H9 (cell line): ENCODE data around the gene VAMP3. TPM values are rescaled to one million over a fixed set of nuclear protein-coding genes. Genes with fewer than 3 reads are reported as not detected.

Source experiments
- DNase-seq: peaks from one replicate; pipeline ENCODE4 v3.0.0-alpha.2; 2017
- H2AFZ ChIP-seq: one replicate; pipeline ENCODE4 v1.6.1; 2013; ENCODE audit warnings: mild to moderate bottlenecking, low read length, control low read depth, moderate library complexity
- H2AK5ac ChIP-seq: 2 replicates; pipeline ENCODE4 v1.6.1; 2013; ENCODE audit warnings: low read length, control low read depth, mixed read lengths; ENCODE audit not compliant: insufficient read length
- H2BK120ac ChIP-seq: one replicate; pipeline ENCODE4 v1.6.1; 2013; ENCODE audit warnings: low read depth, mild to moderate bottlenecking, low read length, control low read depth, inconsistent platforms; ENCODE audit not compliant: poor library complexity, severe bottlenecking
- H2BK12ac ChIP-seq: 2 replicates; pipeline ENCODE4 v1.6.1; 2013; ENCODE audit warnings: low read length, control low read depth, mixed read lengths, low read depth; ENCODE audit not compliant: insufficient read length
- H2BK15ac ChIP-seq: 2 replicates; pipeline ENCODE4 v1.6.1; 2013; ENCODE audit warnings: low read depth, low read length, control low read depth
- H2BK20ac ChIP-seq: one replicate; pipeline ENCODE4 v1.6.1; 2013; ENCODE audit warnings: low read depth, mild to moderate bottlenecking, low read length, control low read depth, inconsistent platforms; ENCODE audit not compliant: poor library complexity, severe bottlenecking
- H2BK5ac ChIP-seq: 2 replicates; pipeline ENCODE4 v1.6.1; 2013; ENCODE audit warnings: low read length, control low read depth, mixed read lengths; ENCODE audit not compliant: insufficient read length
- H3K14ac ChIP-seq: 2 replicates; pipeline ENCODE4 v1.6.1; 2013; ENCODE audit warnings: low read length, control low read depth; ENCODE audit not compliant: insufficient read depth
- H3K18ac ChIP-seq: 2 replicates; pipeline ENCODE4 v1.6.1; 2013; ENCODE audit warnings: low read depth, mild to moderate bottlenecking, mixed read lengths, low read length, control low read depth; ENCODE audit not compliant: insufficient read length
- H3K23ac ChIP-seq: 2 replicates; pipeline ENCODE4 v1.6.1; 2013; ENCODE audit warnings: low read length, control low read depth, mixed read lengths, low read depth; ENCODE audit not compliant: insufficient read length
- H3K23me2 ChIP-seq: 2 replicates; pipeline ENCODE4 v1.6.1; 2013; ENCODE audit warnings: low read depth, mild to moderate bottlenecking, mixed read lengths, low read length, control low read depth; ENCODE audit not compliant: insufficient read length, poor library complexity, severe bottlenecking
- H3K27ac ChIP-seq: 2 replicates; pipeline ENCODE4 v1.5.1; 2013; ENCODE audit warnings: low read length, control low read depth, mixed read lengths, low read depth; ENCODE audit not compliant: insufficient read length
- H3K27me3 ChIP-seq: 2 replicates; pipeline ENCODE4 v1.6.1; 2013; ENCODE audit warnings: low read length, control low read depth, inconsistent platforms; ENCODE audit not compliant: insufficient read depth
- H3K4ac ChIP-seq: 2 replicates; pipeline ENCODE4 v1.6.1; 2013; ENCODE audit warnings: low read depth, mild to moderate bottlenecking, control low read depth, inconsistent platforms, low read length, moderate library complexity
- H3K4me1 ChIP-seq: 2 replicates; pipeline ENCODE4 v1.6.1; 2013; ENCODE audit warnings: low read length, control low read depth, inconsistent platforms; ENCODE audit not compliant: insufficient read depth
- H3K4me2 ChIP-seq: 2 replicates; pipeline ENCODE4 v1.6.1; 2013; ENCODE audit warnings: low read length, control low read depth, mixed read lengths; ENCODE audit not compliant: insufficient read length, insufficient read depth
- H3K56ac ChIP-seq: 2 replicates; pipeline ENCODE4 v1.6.1; 2013; ENCODE audit warnings: low read depth, mild to moderate bottlenecking, mixed read lengths, low read length, control low read depth; ENCODE audit not compliant: insufficient read length
- H3K79me1 ChIP-seq: 2 replicates; pipeline ENCODE4 v1.6.1; 2013; ENCODE audit warnings: low read depth, mild to moderate bottlenecking, moderate library complexity, low read length, control low read depth, inconsistent platforms; ENCODE audit not compliant: insufficient read depth, poor library complexity, severe bottlenecking
- H3K79me2 ChIP-seq: 2 replicates; pipeline ENCODE4 v1.6.1; 2013; ENCODE audit warnings: low read length, control low read depth, inconsistent platforms; ENCODE audit not compliant: insufficient read depth
- H3K9ac ChIP-seq: 2 replicates; pipeline ENCODE4 v1.6.1; 2013; ENCODE audit warnings: low read length, control low read depth, mixed read lengths; ENCODE audit not compliant: insufficient read length; ENCODE audit errors: extremely low read depth
- H3K9me3 ChIP-seq: one replicate; pipeline ENCODE4 v1.6.1; 2013; ENCODE audit warnings: low read depth, low read length, inconsistent platforms; ENCODE audit not compliant: control insufficient read depth
- H3T11ph ChIP-seq: one replicate; pipeline ENCODE4 v1.6.1; 2013; ENCODE audit warnings: mild to moderate bottlenecking, low read length, control low read depth, inconsistent platforms
- H4K20me1 ChIP-seq: one replicate; pipeline ENCODE4 v1.6.1; 2013; ENCODE audit not compliant: control insufficient read depth, insufficient read length, insufficient read depth
- H4K5ac ChIP-seq: 2 replicates; pipeline ENCODE4 v1.6.1; 2013; ENCODE audit warnings: low read depth, mild to moderate bottlenecking, mixed read lengths, low read length, control low read depth; ENCODE audit not compliant: insufficient read length
- H4K8ac ChIP-seq: replicated peaks from 2 replicates; pipeline ENCODE4 v1.6.1; 2013; ENCODE audit warnings: low read length, control low read depth, mixed read lengths, low read depth; ENCODE audit not compliant: insufficient read length
- H4K91ac ChIP-seq: 2 replicates; pipeline ENCODE4 v1.6.1; 2013; ENCODE audit warnings: low read depth, mild to moderate bottlenecking, moderate library complexity, mixed read lengths, low read length, control low read depth; ENCODE audit not compliant: insufficient read length
- H3K27ac Mint-ChIP-seq, 3 experiments: 2 replicates in 2 of 3; 3 replicates in 1 of 3; pipeline ENCODE4 v1.8.0; 2020 to 2021; ENCODE audit warnings: mixed read lengths in 3 of 3, mild to moderate bottlenecking in 1 of 3, moderate library complexity in 1 of 3
- H3K27me3 Mint-ChIP-seq: 2 replicates; pipeline ENCODE4 v1.8.0; 2021; ENCODE audit warnings: low read depth, mild to moderate bottlenecking, moderate library complexity, mixed read lengths
- H3K36me3 Mint-ChIP-seq, 3 experiments: 2 replicates in 2 of 3; 3 replicates in 1 of 3; pipeline ENCODE4 v1.8.0; 2020 to 2021; ENCODE audit warnings: low read depth in 3 of 3, mixed read lengths in 3 of 3; ENCODE audit not compliant: insufficient read depth in 1 of 3
- H3K4me1 Mint-ChIP-seq, 2 experiments: 2 replicates each; pipeline ENCODE4 v1.8.0; 2020; ENCODE audit warnings: mixed read lengths in 2 of 2
- H3K4me3 Mint-ChIP-seq, 2 experiments: 2 replicates in 1 of 2; 3 replicates in 1 of 2; pipeline ENCODE4 v1.8.0; 2020 to 2021; ENCODE audit warnings: mild to moderate bottlenecking in 2 of 2, mixed read lengths in 2 of 2, moderate library complexity in 1 of 2
- H3K9me3 Mint-ChIP-seq, 2 experiments: 2 replicates in 1 of 2; 3 replicates in 1 of 2; pipeline ENCODE4 v1.8.0; 2020; ENCODE audit warnings: mild to moderate bottlenecking in 2 of 2, mixed read lengths in 2 of 2, moderate library complexity in 1 of 2
- WGBS: extraction: QIAGEN DNeasy Blood & Tissue Kit; methylation state at CpG from one replicate; pipeline ENCODE4 v1.1.7; 2013; ENCODE audit warnings: missing lambda C conversion rate, low lambda C conversion rate, mixed read lengths; ENCODE audit not compliant: insufficient read length; ENCODE audit errors: extremely low coverage; 5-methylcytosine and 5-hydroxymethylcytosine counted together
- total RNA-seq: library from RNA; stranded (reverse); gene quantifications from 2 replicates; pipeline ENCODE4 v1.2.1, GENCODE V29; 2021
- TF ChIP-seq, protein P1 (sequence below): fragments of 200-600 bp; sonication (generic); conservative IDR thresholded peaks from 3 replicates; pipeline ENCODE4 v1.8.0; 2021; ENCODE audit warnings: antibody characterized with exemption, mild to moderate bottlenecking

The VAMP3 gene
- total RNA-seq, 1 experiment from 2014 or later = 42.9 TPM

DNA sequence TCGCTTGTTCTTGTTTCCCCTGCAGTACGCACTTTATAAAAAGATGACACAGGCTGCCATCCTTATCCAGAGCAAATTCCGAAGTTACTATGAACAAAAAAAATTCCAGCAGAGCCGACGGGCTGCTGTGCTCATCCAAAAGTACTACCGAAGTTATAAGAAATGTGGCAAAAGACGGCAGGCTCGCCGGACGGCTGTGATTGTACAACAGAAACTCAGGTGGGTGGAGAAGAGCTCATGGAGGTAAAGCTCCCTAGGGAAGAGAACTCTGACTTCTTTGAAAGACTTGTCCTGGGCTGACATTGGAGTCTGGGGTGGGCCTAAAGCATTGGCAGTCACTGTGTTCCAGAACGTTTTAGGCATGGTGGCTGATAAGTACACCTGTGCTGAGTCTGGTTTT, 19.9 kb upstream of the VAMP3 start:
- H3K18ac ChIP-seq = no peak overlapping the region
- H3K4me1 ChIP-seq = peaks cover 5% of the 10 kb centered on the region; the same call in 1 of the 2 replicates
- no peak overlapping the region for H3K27ac ChIP-seq
- H3K9me3 ChIP-seq = no peaks in the 10 kb centered on the region
- no peak overlapping the region for H3K9ac ChIP-seq
- H3K9me3 Mint-ChIP-seq = no peaks in the 10 kb centered on the region; a peak in 1 of 5 replicates
- no peaks in the 10 kb centered on the region for H3K79me1 ChIP-seq
- no peaks in the 10 kb centered on the region for H3K27me3 ChIP-seq
- H2BK12ac ChIP-seq = no peak overlapping the region
- no peak overlapping the region for H3K4me2 ChIP-seq
- H2BK20ac ChIP-seq = no peak overlapping the region
- no peak overlapping the region for H3T11ph ChIP-seq
- H3K14ac ChIP-seq = no peak overlapping the region
- no peaks in the 10 kb centered on the region for H3K27me3 Mint-ChIP-seq
- H3K79me2 ChIP-seq = no peaks in the 10 kb centered on the region
- WGBS = no CpG with 5 or more reads among the region's 11 CpGs
- H4K8ac ChIP-seq = no peak overlapping the region
- no peaks in the 10 kb centered on the region for H3K23me2 ChIP-seq
- H4K5ac ChIP-seq = no peak overlapping the region
- no peak overlapping the region for H3K23ac ChIP-seq
- TF ChIP-seq, protein P1, sequence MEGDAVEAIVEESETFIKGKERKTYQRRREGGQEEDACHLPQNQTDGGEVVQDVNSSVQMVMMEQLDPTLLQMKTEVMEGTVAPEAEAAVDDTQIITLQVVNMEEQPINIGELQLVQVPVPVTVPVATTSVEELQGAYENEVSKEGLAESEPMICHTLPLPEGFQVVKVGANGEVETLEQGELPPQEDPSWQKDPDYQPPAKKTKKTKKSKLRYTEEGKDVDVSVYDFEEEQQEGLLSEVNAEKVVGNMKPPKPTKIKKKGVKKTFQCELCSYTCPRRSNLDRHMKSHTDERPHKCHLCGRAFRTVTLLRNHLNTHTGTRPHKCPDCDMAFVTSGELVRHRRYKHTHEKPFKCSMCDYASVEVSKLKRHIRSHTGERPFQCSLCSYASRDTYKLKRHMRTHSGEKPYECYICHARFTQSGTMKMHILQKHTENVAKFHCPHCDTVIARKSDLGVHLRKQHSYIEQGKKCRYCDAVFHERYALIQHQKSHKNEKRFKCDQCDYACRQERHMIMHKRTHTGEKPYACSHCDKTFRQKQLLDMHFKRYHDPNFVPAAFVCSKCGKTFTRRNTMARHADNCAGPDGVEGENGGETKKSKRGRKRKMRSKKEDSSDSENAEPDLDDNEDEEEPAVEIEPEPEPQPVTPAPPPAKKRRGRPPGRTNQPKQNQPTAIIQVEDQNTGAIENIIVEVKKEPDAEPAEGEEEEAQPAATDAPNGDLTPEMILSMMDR = no peak
- H4K91ac ChIP-seq = no peak overlapping the region
- no peak overlapping the region for H3K56ac ChIP-seq
- no peak overlapping the region for H2BK120ac ChIP-seq
- H2BK15ac ChIP-seq = no peak overlapping the region
- H2BK5ac ChIP-seq = no peak overlapping the region
- H2AK5ac ChIP-seq = no peak overlapping the region
- peaks cover 0 to 8% (median 0%) of the 10 kb centered on the region in 3 experiments; a peak in 3 of 7 replicates for H3K36me3 Mint-ChIP-seq
- no peak overlapping the region for H2AFZ ChIP-seq
- no peak overlapping the region; a peak in 1 of 7 replicates for H3K27ac Mint-ChIP-seq
- no peaks in the 10 kb centered on the region for H4K20me1 ChIP-seq
- no peak for DNase-seq
- H3K4ac ChIP-seq = no peak overlapping the region
- no peak overlapping the region for H3K4me3 Mint-ChIP-seq
- H3K4me1 Mint-ChIP-seq = peaks cover 15 to 28% of the 10 kb centered on the region in 2 experiments
